ENCODE results near the gene ADGRV1. TPM values are rescaled to one million over a fixed set of nuclear protein-coding genes. Genes with fewer than 3 reads are reported as not detected.
A peak's percentile ranks its signal among the peaks of the same experiment; 100 is the strongest.
"Not testable (repeated sequence)": the region's sequence is repeated elsewhere in the genome, so short reads cannot be mapped to it uniquely, and the experiment has no call there.

Gene ADGRV1
- total RNA-seq, 8 experiments from 2014 or later = 0.87 to 92.4 (median 44.9) TPM

- in situ Hi-C loops (cut with MboI; ENCODE audit: low pct_unique_long_range_greater_than_20kb in 2 of 9, low sequenced_read_pairs in 9 of 9, unreplicated experiment in 9 of 9) = loop anchor here in 1 of 9 experiments (25.0 kb wide), 1 partner anchor 140 kb away; no protein-coding TSS in a partner anchor
- no peak overlapping the region for H3K4me3 ChIP-seq
- ATAC-seq (replicated peaks in 6 of 8) = no peak
- WGBS, 10 experiments = 0 to 100% (median 86%) methylated on average over 1 of the region's 1 CpG; no CpG with 5 or more reads in 3 of the 10 experiments
- H3K27ac ChIP-seq = no peak overlapping the region
- no peaks in the 10 kb centered on the region for H3K4me1 ChIP-seq (replicated peaks in 1 of 2)
These were observed 389.1 kb downstream of the ADGRV1 start for GRCh38 chr5:90947667-90948066.

DNA sequence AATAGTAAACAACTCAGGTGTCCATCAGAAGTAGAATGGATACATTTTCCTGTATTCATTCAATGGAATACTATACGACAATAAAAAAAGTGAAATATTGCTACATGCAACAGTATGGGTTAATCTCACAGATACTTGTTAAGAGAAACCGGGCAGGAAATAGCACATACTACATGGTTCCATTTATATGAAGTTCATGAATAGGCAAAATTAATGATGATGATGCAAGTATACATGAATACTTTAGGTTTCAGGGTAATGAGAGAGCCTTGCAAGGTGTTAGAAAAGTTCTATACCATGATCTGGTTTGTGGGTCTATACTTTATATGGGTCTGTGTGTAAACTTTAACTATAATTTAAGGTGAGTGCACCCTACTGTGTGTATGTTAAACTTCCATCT lies 390.4 kb downstream of the ADGRV1 start:
- WGBS, 10 experiments = 56 to 100% (median 73%) methylated on average over 2 of the region's 2 CpGs
- ATAC-seq (replicated peaks in 6 of 8) = no peak
- in situ Hi-C loops (cut with MboI; ENCODE audit: low pct_unique_long_range_greater_than_20kb in 2 of 9, low sequenced_read_pairs in 9 of 9, unreplicated experiment in 9 of 9) = loop anchor here in 1 of 9 experiments (25.0 kb wide), 1 partner anchor 138 kb away; no protein-coding TSS in a partner anchor
- H3K4me1 ChIP-seq (replicated peaks in 1 of 2) = no peaks in the 10 kb centered on the region
- no peak overlapping the region for H3K4me3 ChIP-seq
- no peak overlapping the region for H3K27ac ChIP-seq

DNA sequence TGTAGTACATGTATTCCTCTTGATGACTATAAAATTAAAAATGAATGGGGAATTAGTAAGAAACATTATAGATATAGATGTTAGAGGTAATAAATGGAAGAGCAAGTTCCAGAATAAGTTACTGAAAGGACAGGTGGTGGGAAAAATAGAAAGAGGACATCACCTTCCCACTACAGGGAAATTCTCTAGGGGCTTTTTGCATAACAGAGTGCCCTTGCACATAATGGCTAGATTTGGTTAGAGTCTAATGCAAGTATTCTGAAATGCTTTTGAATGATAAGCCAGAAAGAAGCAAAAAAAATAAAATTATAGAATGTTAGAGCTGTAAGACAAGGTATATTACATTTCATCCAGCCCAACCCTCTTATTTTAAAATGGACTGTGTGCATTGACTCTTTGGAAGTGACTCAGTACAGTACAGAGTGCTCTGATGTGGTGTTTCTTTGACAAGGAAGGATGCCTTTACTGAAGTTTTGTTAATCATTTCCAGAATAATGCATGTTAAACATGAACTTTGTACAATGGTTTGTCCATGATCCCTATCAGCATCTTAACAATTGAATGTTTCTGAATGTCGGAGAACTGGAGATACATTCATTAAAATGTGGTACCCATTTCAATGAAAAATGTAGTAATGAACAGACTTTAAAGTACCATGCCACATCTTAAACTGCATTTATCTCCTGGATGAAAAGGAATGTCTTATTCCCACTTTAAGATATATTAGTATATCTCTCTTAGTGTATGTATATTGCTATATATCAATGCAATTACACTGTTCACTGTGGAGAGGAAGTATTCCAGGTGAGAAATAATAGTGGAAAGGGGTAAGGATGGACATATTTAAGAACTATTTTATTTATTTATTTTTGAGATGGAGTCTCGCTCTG lies 391.1 kb downstream of the ADGRV1 start:
- WGBS, 10 experiments = 40 to 100% (median 95%) methylated on average over 1 to 2 of the region's 2 CpGs; no CpG with 5 or more reads in 2 of the 10 experiments
- no peak for ATAC-seq (replicated peaks in 6 of 8)

DNA sequence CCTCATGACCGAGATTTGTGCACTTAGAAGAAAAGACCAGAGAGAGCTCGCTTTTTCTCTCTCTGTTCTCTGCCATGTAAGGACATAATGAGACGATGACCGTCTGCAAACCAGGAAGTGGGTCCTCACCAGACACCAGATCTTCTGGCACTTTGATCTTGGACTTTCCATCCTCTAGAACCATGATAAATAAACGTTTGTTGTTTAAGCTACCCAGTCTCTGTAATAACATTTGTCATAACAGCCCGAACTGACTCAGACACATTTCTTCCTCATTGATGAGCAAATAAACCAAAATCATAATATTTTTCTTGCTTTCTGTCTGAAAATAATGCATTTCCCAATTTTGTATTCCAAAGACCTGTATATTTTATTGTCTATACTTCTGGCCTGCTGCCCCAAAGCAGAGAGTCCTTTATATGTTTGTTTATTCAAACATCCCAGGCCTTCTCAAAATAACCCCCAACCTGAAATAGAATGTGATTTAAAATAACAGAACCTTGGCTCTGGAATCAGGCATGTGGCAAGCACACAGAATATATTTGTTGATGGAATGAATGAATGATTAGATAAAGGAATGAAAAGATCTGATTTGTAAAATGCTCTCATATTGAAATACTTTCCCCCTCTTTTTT lies 396.5 kb downstream of the ADGRV1 start:
- ATAC-seq (replicated peaks in 6 of 8) = peak in 1 of 8 experiments; percentile 21
- 31 to 95% (median 86%) methylated on average over 2 to 6 of the region's 6 CpGs; no CpG with 5 or more reads in 1 of the 10 experiments for WGBS, 10 experiments
- H3K4me3 ChIP-seq = no peak overlapping the region
- H3K27ac ChIP-seq = no peak overlapping the region
- H3K4me1 ChIP-seq (replicated peaks in 1 of 2) = no peaks in the 10 kb centered on the region
- in situ Hi-C loops (cut with MboI; ENCODE audit: low pct_unique_long_range_greater_than_20kb in 2 of 9, low sequenced_read_pairs in 9 of 9, unreplicated experiment in 9 of 9) = no loop called here

More for the DNA sequence above, 391.1 kb downstream of the ADGRV1 start:
- in situ Hi-C loops (cut with MboI; ENCODE audit: low pct_unique_long_range_greater_than_20kb in 2 of 9, low sequenced_read_pairs in 9 of 9, unreplicated experiment in 9 of 9) = loop anchor here in 1 of 9 experiments (25.0 kb wide), 1 partner anchor 138 kb away; no protein-coding TSS in a partner anchor
- H3K27ac ChIP-seq = no peak overlapping the region
- H3K4me1 ChIP-seq (replicated peaks in 1 of 2) = no peaks in the 10 kb centered on the region
- H3K4me3 ChIP-seq = no peak overlapping the region

GRCh38 chr5:90956511-90957097 lies 398.0 kb downstream of the ADGRV1 start:
- 11 to 100% (median 89%) methylated on average over 2 to 4 of the region's 4 CpGs for WGBS, 10 experiments

DNA sequence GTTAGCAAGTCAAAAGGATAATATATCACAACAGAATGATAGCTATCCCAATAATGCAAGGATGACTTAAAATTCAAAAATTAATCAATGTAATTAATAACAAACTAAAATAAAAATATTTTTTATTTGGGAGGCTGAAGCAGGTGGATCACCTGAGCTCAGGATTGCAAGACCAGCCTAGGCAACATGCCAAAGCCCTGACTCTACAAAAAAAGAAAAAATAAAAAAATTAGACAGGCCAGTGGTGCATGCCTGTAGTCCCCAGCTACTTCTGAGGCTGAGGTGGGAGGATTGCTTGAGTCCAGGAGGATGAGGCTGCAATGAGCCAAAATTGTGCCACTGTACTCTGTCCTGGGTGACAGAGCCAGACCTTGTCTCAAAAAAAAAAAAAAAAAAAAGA lies 399.3 kb downstream of the ADGRV1 start:
- H3K27ac ChIP-seq = no peak overlapping the region
- in situ Hi-C loops (cut with MboI; ENCODE audit: low pct_unique_long_range_greater_than_20kb in 2 of 9, low sequenced_read_pairs in 9 of 9, unreplicated experiment in 9 of 9) = no loop called here
- ATAC-seq (replicated peaks in 6 of 8) = no peak
- no peak overlapping the region for H3K4me3 ChIP-seq
- peaks cover 0 to 2% of the 10 kb centered on the region in 2 donors for H3K4me1 ChIP-seq (replicated peaks in 1 of 2)

More at GRCh38 chr5:90956511-90957097, 398.0 kb downstream of the ADGRV1 start:
- ATAC-seq (replicated peaks in 6 of 8) = no peak
- Histone ChIP-seq H3K27ac (no peak overlapping the region), H3K4me1 (replicated peaks in 1 of 2) (no peaks in the 10 kb centered on the region), H3K4me3 (no peak overlapping the region)
- in situ Hi-C loops (cut with MboI; ENCODE audit: low pct_unique_long_range_greater_than_20kb in 2 of 9, low sequenced_read_pairs in 9 of 9, unreplicated experiment in 9 of 9) = no loop called here

GRCh38 chr5:90959262-90959661 lies 400.7 kb downstream of the ADGRV1 start:
- Histone ChIP-seq H3K27ac (no peak overlapping the region), H3K4me1 (replicated peaks in 1 of 2) (peaks cover 0 to 2% of the 10 kb centered on the region in 2 donors), H3K4me3 (no peak overlapping the region)
- in situ Hi-C loops (cut with MboI; ENCODE audit: low pct_unique_long_range_greater_than_20kb in 2 of 9, low sequenced_read_pairs in 9 of 9, unreplicated experiment in 9 of 9) = no loop called here
- no peak for ATAC-seq (replicated peaks in 6 of 8)

- no peak overlapping the region for H3K4me3 ChIP-seq
- no peak for ATAC-seq (replicated peaks in 6 of 8)
- peaks cover 0 to 2% of the 10 kb centered on the region in 2 donors for H3K4me1 ChIP-seq (replicated peaks in 1 of 2)
- in situ Hi-C loops (cut with MboI; ENCODE audit: low pct_unique_long_range_greater_than_20kb in 2 of 9, low sequenced_read_pairs in 9 of 9, unreplicated experiment in 9 of 9) = no loop called here
- no peak overlapping the region for H3K27ac ChIP-seq
These were observed 403.9 kb downstream of the ADGRV1 start for GRCh38 chr5:90962481-90962880.

GRCh38 chr5:90965110-90965685 lies 406.6 kb downstream of the ADGRV1 start:
- Histone ChIP-seq H3K4me1 (replicated peaks in 1 of 2) (peaks cover 0 to 2% of the 10 kb centered on the region in 2 donors), H3K27ac (no peak overlapping the region), H3K4me3 (no peak overlapping the region)
- in situ Hi-C loops (cut with MboI; ENCODE audit: low pct_unique_long_range_greater_than_20kb in 2 of 9, low sequenced_read_pairs in 9 of 9, unreplicated experiment in 9 of 9) = no loop called here
- ATAC-seq (replicated peaks in 6 of 8) = no peak
- 67 to 100% (median 87%) methylated on average over 1 to 7 of the region's 7 CpGs; no CpG with 5 or more reads in 1 of the 10 experiments for WGBS, 10 experiments

GRCh38 chr5:90967443-90967842 lies 408.8 kb downstream of the ADGRV1 start:
- ATAC-seq (replicated peaks in 6 of 8) = no peak
- Histone ChIP-seq H3K4me3 (no peak overlapping the region), H3K4me1 (replicated peaks in 1 of 2) (no peaks in the 10 kb centered on the region), H3K27ac (no peak overlapping the region)
- in situ Hi-C loops (cut with MboI; ENCODE audit: low pct_unique_long_range_greater_than_20kb in 2 of 9, low sequenced_read_pairs in 9 of 9, unreplicated experiment in 9 of 9) = no loop called here
- 29 to 100% (median 65%) methylated on average over 1 to 2 of the region's 2 CpGs; no CpG with 5 or more reads in 2 of the 10 experiments for WGBS, 10 experiments

- 54 to 100% (median 95%) methylated on average over 2 to 4 of the region's 4 CpGs for WGBS, 10 experiments
- no peak overlapping the region for H3K27ac ChIP-seq
- ATAC-seq (replicated peaks in 6 of 8) = no peak
- in situ Hi-C loops (cut with MboI; ENCODE audit: low pct_unique_long_range_greater_than_20kb in 2 of 9, low sequenced_read_pairs in 9 of 9, unreplicated experiment in 9 of 9) = no loop called here
- no peaks in the 10 kb centered on the region for H3K4me1 ChIP-seq (replicated peaks in 1 of 2)
- no peak overlapping the region for H3K4me3 ChIP-seq
These were observed 409.3 kb downstream of the ADGRV1 start for GRCh38 chr5:90967851-90968250.

DNA sequence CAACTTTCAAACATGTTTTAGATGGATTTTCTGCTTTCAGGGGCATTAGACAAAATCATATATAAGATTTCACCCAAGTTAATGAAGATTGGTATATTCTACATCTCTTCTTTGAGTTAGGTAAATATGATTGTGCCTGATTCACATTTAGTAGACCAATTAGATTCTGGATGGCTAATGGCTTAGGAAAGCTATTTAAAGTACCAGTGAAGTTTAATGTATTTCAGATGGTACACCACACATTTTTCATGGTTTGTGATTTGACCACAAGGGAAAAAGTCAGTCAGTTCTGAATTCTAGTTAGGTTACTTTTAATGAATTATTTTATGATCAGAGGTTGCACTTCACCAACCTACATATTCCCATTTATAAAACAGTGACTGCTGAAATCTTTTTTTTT lies 409.7 kb downstream of the ADGRV1 start:
- no peaks in the 10 kb centered on the region for H3K4me1 ChIP-seq (replicated peaks in 1 of 2)
- H3K27ac ChIP-seq = no peak overlapping the region
- in situ Hi-C loops (cut with MboI; ENCODE audit: low pct_unique_long_range_greater_than_20kb in 2 of 9, low sequenced_read_pairs in 9 of 9, unreplicated experiment in 9 of 9) = no loop called here
- H3K4me3 ChIP-seq = no peak overlapping the region
- ATAC-seq (replicated peaks in 6 of 8) = no peak

DNA sequence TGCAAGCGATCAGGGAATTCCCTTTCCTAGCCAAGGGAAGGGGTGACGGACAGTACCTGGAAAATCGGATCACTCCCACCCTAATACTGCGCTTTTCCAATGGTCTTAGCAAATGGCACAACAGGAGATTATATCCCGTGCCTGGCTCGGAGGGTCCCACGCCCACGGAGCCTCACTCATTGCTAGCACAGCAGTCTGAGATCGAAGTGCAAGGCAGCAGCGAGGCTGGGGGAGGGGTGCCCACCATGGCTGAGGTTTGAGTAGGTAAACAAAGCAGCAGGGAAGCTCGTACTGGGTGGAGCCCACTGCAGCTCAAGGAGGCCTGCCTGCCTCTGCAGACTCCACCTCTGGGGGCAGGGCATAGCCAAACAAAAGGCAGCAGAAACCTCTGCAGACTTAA lies 411.3 kb downstream of the ADGRV1 start:
- ATAC-seq (replicated peaks in 6 of 8); H3K4me3 ChIP-seq; in situ Hi-C loops (cut with MboI; ENCODE audit: low pct_unique_long_range_greater_than_20kb in 2 of 9, low sequenced_read_pairs in 9 of 9, unreplicated experiment in 9 of 9); H3K27ac ChIP-seq; H3K4me1 ChIP-seq (replicated peaks in 1 of 2): not testable (repeated sequence)
- WGBS, 10 experiments = 45 to 100% (median 85%) methylated on average over 1 to 4 of the region's 11 CpGs; no CpG with 5 or more reads in 5 of the 10 experiments
